Breast epithelium (tissue), 3 donors: ENCODE data around the gene HLTF.

ENCODE experiments used
- POLR2A ChIP-seq: fragments of 450-650 bp; IDR thresholded peaks from one replicate; pipeline ENCODE4 v1.6.1; 2016; ENCODE audit warnings: antibody characterized with exemption, mild to moderate bottlenecking, moderate library complexity
- TF ChIP-seq, protein P1 (sequence below), 3 donors: fragments of 450-650 bp; IDR thresholded peaks; one replicate each; pipeline ENCODE4 v1.5.1; 2016 to 2017; ENCODE audit warnings: antibody characterized with exemption in 3 of 3, mild to moderate bottlenecking in 3 of 3, moderate library complexity in 3 of 3

DNA sequence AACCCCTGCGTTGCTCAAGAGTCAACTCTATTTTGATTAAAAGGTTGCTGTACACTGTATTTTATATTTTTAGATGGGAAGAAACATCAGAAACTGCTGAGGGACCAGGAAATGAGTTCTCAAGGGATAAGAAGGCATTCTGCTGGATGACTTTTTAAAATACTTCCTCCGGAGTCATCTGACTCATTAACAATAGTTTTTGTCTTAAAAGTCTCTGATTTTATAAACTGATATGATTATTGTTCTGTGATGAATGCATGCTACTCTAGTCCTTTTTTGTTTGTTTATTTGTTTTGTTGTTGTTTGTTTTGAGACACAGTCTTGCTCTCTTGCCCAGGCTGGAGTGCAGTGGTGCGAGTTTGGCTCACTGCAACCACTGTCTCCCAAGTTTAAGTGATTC is 18.2 kb upstream of the HLTF start:
- TF ChIP-seq, protein P1, sequence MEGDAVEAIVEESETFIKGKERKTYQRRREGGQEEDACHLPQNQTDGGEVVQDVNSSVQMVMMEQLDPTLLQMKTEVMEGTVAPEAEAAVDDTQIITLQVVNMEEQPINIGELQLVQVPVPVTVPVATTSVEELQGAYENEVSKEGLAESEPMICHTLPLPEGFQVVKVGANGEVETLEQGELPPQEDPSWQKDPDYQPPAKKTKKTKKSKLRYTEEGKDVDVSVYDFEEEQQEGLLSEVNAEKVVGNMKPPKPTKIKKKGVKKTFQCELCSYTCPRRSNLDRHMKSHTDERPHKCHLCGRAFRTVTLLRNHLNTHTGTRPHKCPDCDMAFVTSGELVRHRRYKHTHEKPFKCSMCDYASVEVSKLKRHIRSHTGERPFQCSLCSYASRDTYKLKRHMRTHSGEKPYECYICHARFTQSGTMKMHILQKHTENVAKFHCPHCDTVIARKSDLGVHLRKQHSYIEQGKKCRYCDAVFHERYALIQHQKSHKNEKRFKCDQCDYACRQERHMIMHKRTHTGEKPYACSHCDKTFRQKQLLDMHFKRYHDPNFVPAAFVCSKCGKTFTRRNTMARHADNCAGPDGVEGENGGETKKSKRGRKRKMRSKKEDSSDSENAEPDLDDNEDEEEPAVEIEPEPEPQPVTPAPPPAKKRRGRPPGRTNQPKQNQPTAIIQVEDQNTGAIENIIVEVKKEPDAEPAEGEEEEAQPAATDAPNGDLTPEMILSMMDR (IDR thresholded peaks at IDR 0.05): no peak
- no peak for TF ChIP-seq POLR2A
